ENCODE data around the gene ZCCHC9.
"Not testable (repeated sequence)": the region's sequence is repeated elsewhere in the genome, so short reads cannot be mapped to it uniquely, and the experiment has no call there.

ZCCHC9 gene

GRCh38 chr5:81335946-81336345 is 34.6 kb downstream of the ZCCHC9 start:
- no peak for TF ChIP-seq CTCF (IDR thresholded peaks at IDR 0.05; ENCODE audit: low read depth, low read length, missing control alignments)
- H3K4me3 ChIP-seq (ENCODE audit: low read depth, low read length) = no peak overlapping the region
- in situ Hi-C loops (cut with HindIII; ENCODE audit: low sequenced_read_pairs) = no loop called here
- DNase-seq (ENCODE audit: low read depth) = no peak

- H3K4me3 ChIP-seq (ENCODE audit: low read depth, low read length) = no peak overlapping the region
- no peak for DNase-seq (ENCODE audit: low read depth)
- no peak for TF ChIP-seq CTCF (IDR thresholded peaks at IDR 0.05; ENCODE audit: low read depth, low read length, missing control alignments)
- in situ Hi-C loops (cut with HindIII; ENCODE audit: low sequenced_read_pairs) = no loop called here
These were observed 35.2 kb downstream of the ZCCHC9 start for GRCh38 chr5:81336556-81336955.

GRCh38 chr5:81337803-81338202 is 36.4 kb downstream of the ZCCHC9 start:
- no peak for TF ChIP-seq CTCF (IDR thresholded peaks at IDR 0.05; ENCODE audit: low read depth, low read length, missing control alignments)
- no peak for DNase-seq (ENCODE audit: low read depth)
- no peak overlapping the region for H3K4me3 ChIP-seq (ENCODE audit: low read depth, low read length)
- in situ Hi-C loops (cut with HindIII; ENCODE audit: low sequenced_read_pairs) = no loop called here

- in situ Hi-C loops (cut with HindIII; ENCODE audit: low sequenced_read_pairs); H3K4me3 ChIP-seq (ENCODE audit: low read depth, low read length); DNase-seq (ENCODE audit: low read depth): not testable (repeated sequence)
These were observed 36.8 kb downstream of the ZCCHC9 start for GRCh38 chr5:81338213-81338612.

GRCh38 chr5:81344736-81345135 is 43.3 kb downstream of the ZCCHC9 start:
- DNase-seq (ENCODE audit: low read depth) = no peak
- no peak overlapping the region for H3K4me3 ChIP-seq (ENCODE audit: low read depth, low read length)
- in situ Hi-C loops (cut with HindIII; ENCODE audit: low sequenced_read_pairs) = no loop called here
- TF ChIP-seq CTCF (IDR thresholded peaks at IDR 0.05; ENCODE audit: low read depth, low read length, missing control alignments) = no peak

GRCh38 chr5:81345411-81346003 is 44.1 kb downstream of the ZCCHC9 start:
- no peak overlapping the region for H3K4me3 ChIP-seq (ENCODE audit: low read depth, low read length)
- in situ Hi-C loops (cut with HindIII; ENCODE audit: low sequenced_read_pairs) = no loop called here
- TF ChIP-seq CTCF (IDR thresholded peaks at IDR 0.05; ENCODE audit: low read depth, low read length, missing control alignments) = no peak
- no peak for DNase-seq (ENCODE audit: low read depth)

GRCh38 chr5:81349161-81349560 is 47.8 kb downstream of the ZCCHC9 start:
- H3K4me3 ChIP-seq (ENCODE audit: low read depth, low read length) = no peak overlapping the region
- in situ Hi-C loops (cut with HindIII; ENCODE audit: low sequenced_read_pairs) = no loop called here
- no peak for TF ChIP-seq CTCF (IDR thresholded peaks at IDR 0.05; ENCODE audit: low read depth, low read length, missing control alignments)
- DNase-seq (ENCODE audit: low read depth) = no peak
